HL-60 (cell line): ENCODE data around the gene LONP2.
A peak's percentile ranks its signal among the peaks of the same experiment; 100 is the strongest.

ENCODE experiments used
- DNase-seq, 2 experiments: peaks; one replicate each; pipeline ENCODE4 v3.0.0-alpha.2; 2010 to 2020; ENCODE audit warnings: low read depth in 1 of 2, low spot score in 1 of 2
- H3K27ac ChIP-seq: fragments of 250-450 bp; sonication (Bioruptor Pico); replicated peaks from 2 replicates; pipeline ENCODE4 v1.5.1; 2020; ENCODE audit warnings: mild to moderate bottlenecking, moderate library complexity
- H3K27me3 ChIP-seq: fragments of 250-450 bp; sonication (Bioruptor Pico); 2 replicates; pipeline ENCODE4 v1.5.1; 2021; ENCODE audit warnings: mild to moderate bottlenecking, moderate library complexity; ENCODE audit not compliant: insufficient read depth, poor library complexity, severe bottlenecking
- H3K4me3 ChIP-seq: replicated peaks from 2 replicates; pipeline ENCODE4 v1.5.1; 2011; ENCODE audit warnings: mild to moderate bottlenecking, control low read depth, low read length; ENCODE audit not compliant: insufficient read depth
- CTCF ChIP-seq: IDR thresholded peaks from one replicate; pipeline ENCODE4 v1.5.1; 2011; ENCODE audit warnings: low read length, control low read depth, inconsistent platforms; ENCODE audit not compliant: insufficient read depth
- GABPA ChIP-seq: IDR thresholded peaks from 2 replicates; pipeline ENCODE4 v1.6.1; 2012; ENCODE audit warnings: low read depth
- POLR2AphosphoS5 ChIP-seq: IDR thresholded peaks from 2 replicates; pipeline ENCODE4 v1.6.1; 2012; ENCODE audit warnings: low read depth
- REST ChIP-seq: IDR thresholded peaks from 2 replicates; pipeline ENCODE4 v1.6.1; 2012; ENCODE audit warnings: low read depth; ENCODE audit not compliant: insufficient replicate concordance
- SPI1 ChIP-seq: IDR thresholded peaks from 2 replicates; pipeline ENCODE4 v1.6.1; 2012; ENCODE audit warnings: low read depth, mild to moderate bottlenecking, borderline replicate concordance

The LONP2 gene

DNA sequence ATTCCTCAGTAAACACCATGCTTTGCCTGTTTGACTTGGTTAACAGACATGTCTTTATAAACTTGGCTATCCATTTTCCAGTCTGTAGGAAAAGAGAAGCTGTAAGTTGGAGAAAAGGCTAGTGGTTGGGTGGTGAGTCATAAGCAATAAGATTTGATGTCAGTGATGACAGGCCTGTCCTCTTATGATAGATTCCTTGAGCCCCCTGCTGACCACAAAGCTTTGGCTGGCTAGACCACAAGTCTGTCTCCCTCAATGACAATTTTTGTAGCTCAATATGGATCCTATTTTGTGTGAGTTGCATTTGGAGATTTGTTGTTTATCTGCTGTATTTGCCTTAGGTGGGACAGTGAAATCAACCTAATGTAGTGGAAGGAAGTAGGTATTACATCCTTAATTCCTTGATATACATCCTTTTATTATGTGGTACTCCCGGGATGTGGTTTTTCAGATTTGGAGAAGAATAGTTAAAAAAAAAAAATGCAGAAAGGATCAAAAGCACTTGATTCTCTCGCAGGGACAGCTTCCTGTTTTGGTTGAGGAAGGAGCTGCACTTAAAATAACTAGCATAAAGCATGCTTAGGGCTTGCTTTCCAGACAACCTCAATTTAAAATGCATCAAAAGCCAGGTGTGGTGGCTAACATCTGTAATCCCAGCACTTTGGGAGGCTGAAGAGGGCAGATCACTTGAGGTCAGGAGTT, 73.7 kb downstream of the LONP2 start:
- no peak overlapping the region for H3K4me3 ChIP-seq
- DNase-seq = peak; percentile 38 to 47

GRCh38 chr16:48318630-48319029, 74.5 kb downstream of the LONP2 start:
- peak overlapping the region; percentile 42 for H3K27ac ChIP-seq
- no peaks in the 10 kb centered on the region for H3K27me3 ChIP-seq
- no peak overlapping the region for H3K4me3 ChIP-seq
- no peak for TF ChIP-seq GABPA
- TF ChIP-seq SPI1 = peak; percentile 58; the same call in 1 of the 2 replicates
- peak; percentile 28 to 71 for DNase-seq

More for the DNA sequence above, 73.7 kb downstream of the LONP2 start:
- H3K27me3 ChIP-seq = no peaks in the 10 kb centered on the region
- TF ChIP-seq SPI1 (no peak), GABPA (no peak), CTCF (no peak), POLR2AphosphoS5 (no peak), REST (no peak)
- peak overlapping the region; percentile 42 for H3K27ac ChIP-seq

DNA sequence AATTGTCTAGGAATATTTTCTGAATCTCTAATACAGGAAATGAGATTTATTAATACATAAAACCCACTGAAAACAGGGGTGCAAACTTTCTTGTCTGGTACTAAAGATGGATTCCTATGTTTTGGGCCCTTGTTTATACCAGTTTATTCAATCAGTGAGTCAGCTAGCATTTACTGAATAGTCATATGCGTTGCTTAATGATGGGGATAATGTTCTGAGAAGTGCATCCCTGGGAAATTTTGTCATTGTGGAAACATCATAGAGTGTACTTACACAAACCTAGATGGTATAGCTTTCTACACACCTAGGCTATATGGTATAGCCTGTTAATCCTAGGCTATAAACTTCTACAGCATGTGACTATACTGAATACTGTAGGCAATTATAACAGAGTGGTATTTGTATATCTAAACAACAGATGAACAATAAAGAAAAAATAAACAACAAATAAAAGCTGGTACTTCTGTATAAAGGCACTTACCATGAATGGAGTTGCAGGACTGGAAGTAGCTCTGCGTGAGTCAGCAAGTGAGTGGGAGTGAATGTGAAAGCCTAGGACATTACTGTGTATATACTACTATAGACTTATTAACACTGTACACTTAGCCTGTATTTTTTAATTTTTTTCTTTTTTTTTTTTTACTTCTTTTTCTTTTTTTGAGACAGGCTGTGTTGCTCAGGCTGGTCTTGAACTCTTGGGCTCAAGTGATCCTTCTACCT, 77.4 kb downstream of the LONP2 start:
- TF ChIP-seq GABPA (no peak), CTCF (no peak), POLR2AphosphoS5 (no peak), REST (no peak), SPI1 (no peak)
- Histone ChIP-seq H3K27ac (no peak overlapping the region), H3K27me3 (no peaks in the 10 kb centered on the region), H3K4me3 (no peak overlapping the region)
- DNase-seq = no peak
